Activated naive CD8-positive, alpha-beta T cell treated with anti-CD3 and anti-CD28 coated beads, Interleukin-2, amount 10 ng/mL, durations not matched to agents 7 days and 5 days (primary cell): Measurements from ENCODE around the gene ERCC5. TPM values are rescaled to one million over a fixed set of nuclear protein-coding genes. Genes with fewer than 3 reads are reported as not detected.

ENCODE experiments used
- ATAC-seq: fragments of 150-1000 bp; cut with Tn5 transposase; one replicate; pipeline ENCODE4 v1.10.0; 2021; ENCODE audit warnings: low read depth, moderate library complexity
- POLR2A ChIA-PET: fragments of 350-600 bp; sonication (Branson Sonifier 250); formaldehyde crosslinking; loops from one replicate; lab custom pipeline; 2021; ENCODE audit warnings: antibody characterized with exemption; lab: Charles Lee
- DNase-seq: peaks from one replicate; pipeline ENCODE4 v3.0.0; 2021
- H3K27ac Mint-ChIP-seq: one replicate; pipeline ENCODE4 v1.8.0; 2022; ENCODE audit warnings: mild to moderate bottlenecking, mixed read lengths
- H3K27me3 Mint-ChIP-seq: one replicate; pipeline ENCODE4 v1.8.0; 2022; ENCODE audit warnings: mild to moderate bottlenecking, moderate library complexity, mixed read lengths
- H3K36me3 Mint-ChIP-seq: one replicate; pipeline ENCODE4 v1.8.0; 2021; ENCODE audit warnings: mild to moderate bottlenecking, mixed read lengths
- H3K4me1 Mint-ChIP-seq: one replicate; pipeline ENCODE4 v1.8.0; 2021; ENCODE audit warnings: mixed read lengths
- H3K4me3 Mint-ChIP-seq: one replicate; pipeline ENCODE4 v1.8.0; 2022; ENCODE audit warnings: mild to moderate bottlenecking, moderate library complexity, mixed read lengths
- H3K9me3 Mint-ChIP-seq: one replicate; pipeline ENCODE4 v1.8.0; 2021; ENCODE audit warnings: mixed read lengths
- total RNA-seq, 2 experiments: library from RNA; stranded (reverse); gene quantifications; one replicate each; pipeline ENCODE4 v1.2.3, GENCODE V29; 2021

Gene ERCC5
- total RNA-seq, 2 experiments from 2014 or later: 102 to 111 TPM

GRCh38 chr13:102817241-102817640 lies 28.6 kb upstream of the ERCC5 start:
- Mint-ChIP-seq H3K4me1 (peaks cover 11% of the 10 kb centered on the region), H3K27ac (no peak overlapping the region), H3K27me3 (no peaks in the 10 kb centered on the region), H3K9me3 (no peaks in the 10 kb centered on the region), H3K4me3 (no peak overlapping the region), H3K36me3 (peaks cover 29% of the 10 kb centered on the region)
- DNase-seq (no peak), ATAC-seq (no peak)
- POLR2A ChIA-PET: no interaction called here

- Mint-ChIP-seq H3K9me3 (no peaks in the 10 kb centered on the region), H3K36me3 (peaks cover 30% of the 10 kb centered on the region), H3K4me1 (peaks cover 6% of the 10 kb centered on the region), H3K27me3 (no peaks in the 10 kb centered on the region), H3K4me3 (no peak overlapping the region), H3K27ac (no peak overlapping the region)
- DNase-seq (no peak), ATAC-seq (no peak)
- POLR2A ChIA-PET: no interaction called here
These were observed 27.9 kb upstream of the ERCC5 start for GRCh38 chr13:102817907-102818306.

GRCh38 chr13:102825400-102825799 lies 20.4 kb upstream of the ERCC5 start:
- no peak for DNase-seq
- Mint-ChIP-seq H3K4me3 (no peak overlapping the region), H3K27me3 (no peaks in the 10 kb centered on the region), H3K4me1 (no peaks in the 10 kb centered on the region), H3K9me3 (no peaks in the 10 kb centered on the region), H3K36me3 (peaks cover 20% of the 10 kb centered on the region), H3K27ac (no peak overlapping the region)
- ATAC-seq: no peak
- POLR2A ChIA-PET: no interaction called here

- POLR2A ChIA-PET: no interaction called here
- DNase-seq: no peak
- Mint-ChIP-seq H3K9me3 (no peaks in the 10 kb centered on the region), H3K27me3 (no peaks in the 10 kb centered on the region), H3K4me1 (no peaks in the 10 kb centered on the region), H3K27ac (no peak overlapping the region), H3K36me3 (peaks cover 17% of the 10 kb centered on the region), H3K4me3 (no peak overlapping the region)
- ATAC-seq: no peak
These were observed 19.7 kb upstream of the ERCC5 start for GRCh38 chr13:102825921-102826706.

DNA sequence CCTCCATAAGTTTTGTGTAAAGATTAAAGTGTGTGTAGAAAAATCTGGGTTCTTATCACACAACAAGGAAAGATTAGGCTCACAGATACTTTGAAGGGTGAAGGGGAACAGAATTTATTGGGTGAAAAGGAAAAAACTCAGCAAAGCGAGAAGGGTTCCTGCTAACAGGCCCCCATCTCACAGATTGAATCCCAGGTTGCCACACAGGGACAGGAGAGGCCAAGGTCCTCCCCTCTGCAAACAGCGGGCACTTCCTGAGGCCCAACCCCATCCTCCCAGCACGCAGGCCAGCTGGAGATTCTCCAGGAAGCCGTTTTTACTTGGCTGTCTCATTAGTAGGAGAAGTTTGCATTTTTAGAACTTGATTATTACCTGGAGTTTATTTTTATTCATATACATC lies 15.2 kb upstream of the ERCC5 start:
- DNase-seq (no peak), ATAC-seq (no peak)
- H3K4me1 Mint-ChIP-seq: no peaks in the 10 kb centered on the region
- H3K27ac Mint-ChIP-seq: no peak overlapping the region
- no peaks in the 10 kb centered on the region for H3K27me3 Mint-ChIP-seq
- H3K36me3 Mint-ChIP-seq: peaks cover 5% of the 10 kb centered on the region
- H3K9me3 Mint-ChIP-seq: no peaks in the 10 kb centered on the region
- POLR2A ChIA-PET: no interaction called here
- H3K4me3 Mint-ChIP-seq: no peak overlapping the region

GRCh38 chr13:102836471-102836870 lies 9.4 kb upstream of the ERCC5 start:
- Mint-ChIP-seq H3K27ac (no peak overlapping the region), H3K4me3 (no peak overlapping the region), H3K27me3 (no peaks in the 10 kb centered on the region), H3K4me1 (no peaks in the 10 kb centered on the region), H3K36me3 (peaks cover 14% of the 10 kb centered on the region), H3K9me3 (no peaks in the 10 kb centered on the region)
- DNase-seq (no peak), ATAC-seq (no peak)
- POLR2A ChIA-PET: interaction anchor here (0.9 kb wide), 1 partner anchor 9 kb away, joined by 3 read pairs; the partner anchor contains the start of gene ERCC5

GRCh38 chr13:102838273-102838672 lies 7.6 kb upstream of the ERCC5 start:
- Mint-ChIP-seq H3K4me3 (no peak overlapping the region), H3K27me3 (no peaks in the 10 kb centered on the region), H3K9me3 (no peaks in the 10 kb centered on the region), H3K4me1 (no peaks in the 10 kb centered on the region), H3K36me3 (peaks cover 13% of the 10 kb centered on the region), H3K27ac (no peak overlapping the region)
- DNase-seq (no peak), ATAC-seq (no peak)
- POLR2A ChIA-PET: no interaction called here

DNA sequence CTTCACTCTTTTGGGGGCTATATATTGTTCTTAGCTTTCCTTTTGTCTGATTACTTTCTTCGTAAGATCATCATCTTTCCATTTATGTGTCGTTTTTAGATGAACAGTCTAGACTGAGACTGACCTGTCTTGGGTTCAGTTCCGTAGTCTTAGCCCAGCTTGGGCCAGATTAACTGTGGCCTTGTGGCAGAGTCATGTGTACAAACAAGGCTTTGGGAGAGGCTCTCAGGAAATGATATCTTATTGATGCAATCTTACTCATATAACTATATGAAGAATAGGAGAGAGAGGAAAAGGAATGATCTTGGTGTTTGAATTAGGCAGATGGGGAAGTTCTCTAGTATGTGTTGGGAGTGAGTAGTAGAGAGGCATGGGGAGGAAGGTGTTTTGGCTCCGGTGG lies 6.8 kb upstream of the ERCC5 start:
- Mint-ChIP-seq H3K4me3 (no peak overlapping the region), H3K36me3 (peaks cover 12% of the 10 kb centered on the region), H3K27me3 (no peaks in the 10 kb centered on the region), H3K27ac (no peak overlapping the region), H3K9me3 (no peaks in the 10 kb centered on the region), H3K4me1 (no peaks in the 10 kb centered on the region)
- POLR2A ChIA-PET: no interaction called here
- no peak for ATAC-seq
- no peak for DNase-seq

GRCh38 chr13:102839462-102839861 lies 6.4 kb upstream of the ERCC5 start:
- Mint-ChIP-seq H3K4me3 (no peak overlapping the region), H3K27ac (no peak overlapping the region), H3K4me1 (peaks cover 2% of the 10 kb centered on the region), H3K36me3 (peaks cover 12% of the 10 kb centered on the region), H3K27me3 (no peaks in the 10 kb centered on the region), H3K9me3 (no peaks in the 10 kb centered on the region)
- no peak for ATAC-seq
- DNase-seq: no peak
- POLR2A ChIA-PET: no interaction called here

GRCh38 chr13:102845289-102845629 lies 573 bp upstream of the ERCC5 start:
- Mint-ChIP-seq H3K4me3 (peak overlapping the region; percentile 96), H3K36me3 (peaks cover 4% of the 10 kb centered on the region), H3K4me1 (peaks cover 24% of the 10 kb centered on the region), H3K27ac (peak overlapping the region; percentile 98), H3K9me3 (no peaks in the 10 kb centered on the region), H3K27me3 (no peaks in the 10 kb centered on the region)
- POLR2A ChIA-PET: interaction anchor here (0.8 to 3.7 kb wide), 18 partner anchors 8 to 451 kb away, joined by 3 to 109 read pairs (median 4); partner anchors contain the start of genes TEX30 and TPP2
- ATAC-seq: peak; percentile 15
- DNase-seq: no peak

GRCh38 chr13:102846261-102847015 lies 606 bp downstream of the ERCC5 start:
- H3K4me1 Mint-ChIP-seq: peaks cover 27% of the 10 kb centered on the region
- POLR2A ChIA-PET: interaction anchor here (0.7 to 3.7 kb wide), 20 partner anchors 8 to 452 kb away, joined by 3 to 109 read pairs (median 4); partner anchors contain the start of genes TEX30 and TPP2

GRCh38 chr13:102847272-102848234 lies 1.7 kb downstream of the ERCC5 start:
- peaks cover 29% of the 10 kb centered on the region for H3K4me1 Mint-ChIP-seq
- DNase-seq (no peak), ATAC-seq (no peak)
- peak overlapping the region; percentile 98 for H3K27ac Mint-ChIP-seq
- peaks cover 6% of the 10 kb centered on the region for H3K36me3 Mint-ChIP-seq
- H3K4me3 Mint-ChIP-seq: peak overlapping the region; percentile 96
- no peaks in the 10 kb centered on the region for H3K9me3 Mint-ChIP-seq
- no peaks in the 10 kb centered on the region for H3K27me3 Mint-ChIP-seq
- POLR2A ChIA-PET: interaction anchor here (0.7 to 3.7 kb wide), 6 partner anchors 7 to 255 kb away, joined by 3 to 109 read pairs (median 8); partner anchors contain the start of gene TPP2

More at GRCh38 chr13:102846261-102847015, 606 bp downstream of the ERCC5 start:
- peak overlapping the region; percentile 96 for H3K4me3 Mint-ChIP-seq
- H3K36me3 Mint-ChIP-seq: peaks cover 4% of the 10 kb centered on the region
- ATAC-seq: peak; percentile 41
- no peaks in the 10 kb centered on the region for H3K27me3 Mint-ChIP-seq
- peak; percentile 45 for DNase-seq
- H3K9me3 Mint-ChIP-seq: no peaks in the 10 kb centered on the region
- peak overlapping the region; percentile 98 for H3K27ac Mint-ChIP-seq

DNA sequence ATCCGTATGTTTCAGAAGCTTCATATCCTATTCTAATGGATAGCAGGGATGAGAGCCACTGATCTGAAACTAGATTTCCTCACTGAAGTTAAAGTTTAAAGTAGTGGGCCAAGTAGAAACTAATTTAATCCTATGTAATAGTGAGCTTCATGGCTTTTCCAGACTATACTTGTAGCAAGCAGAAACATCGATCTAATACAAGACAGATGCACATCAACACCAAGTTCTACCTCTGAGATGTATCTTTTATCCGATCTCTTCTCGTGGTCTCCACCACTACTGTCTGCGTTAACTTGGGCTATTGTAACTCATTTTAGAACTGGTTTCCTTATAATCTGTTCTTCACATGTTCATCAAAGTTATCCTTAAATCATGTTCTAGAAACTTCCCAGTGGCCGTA lies 3.1 kb downstream of the ERCC5 start:
- POLR2A ChIA-PET: no interaction called here
- DNase-seq (no peak), ATAC-seq (no peak)
- Mint-ChIP-seq H3K9me3 (no peaks in the 10 kb centered on the region), H3K4me1 (peaks cover 32% of the 10 kb centered on the region), H3K4me3 (peak overlapping the region; percentile 15), H3K36me3 (peaks cover 9% of the 10 kb centered on the region), H3K27ac (no peak overlapping the region), H3K27me3 (no peaks in the 10 kb centered on the region)
